LNCAP (cell line): ENCODE data around the gene AQP1.

ENCODE experiments used
- TF ChIP-seq, protein P1 (sequence below): fragments of 450-650 bp; IDR thresholded peaks from 2 replicates; pipeline ENCODE4 v1.5.1; 2017; ENCODE audit warnings: mild to moderate bottlenecking

AQP1 gene

DNA sequence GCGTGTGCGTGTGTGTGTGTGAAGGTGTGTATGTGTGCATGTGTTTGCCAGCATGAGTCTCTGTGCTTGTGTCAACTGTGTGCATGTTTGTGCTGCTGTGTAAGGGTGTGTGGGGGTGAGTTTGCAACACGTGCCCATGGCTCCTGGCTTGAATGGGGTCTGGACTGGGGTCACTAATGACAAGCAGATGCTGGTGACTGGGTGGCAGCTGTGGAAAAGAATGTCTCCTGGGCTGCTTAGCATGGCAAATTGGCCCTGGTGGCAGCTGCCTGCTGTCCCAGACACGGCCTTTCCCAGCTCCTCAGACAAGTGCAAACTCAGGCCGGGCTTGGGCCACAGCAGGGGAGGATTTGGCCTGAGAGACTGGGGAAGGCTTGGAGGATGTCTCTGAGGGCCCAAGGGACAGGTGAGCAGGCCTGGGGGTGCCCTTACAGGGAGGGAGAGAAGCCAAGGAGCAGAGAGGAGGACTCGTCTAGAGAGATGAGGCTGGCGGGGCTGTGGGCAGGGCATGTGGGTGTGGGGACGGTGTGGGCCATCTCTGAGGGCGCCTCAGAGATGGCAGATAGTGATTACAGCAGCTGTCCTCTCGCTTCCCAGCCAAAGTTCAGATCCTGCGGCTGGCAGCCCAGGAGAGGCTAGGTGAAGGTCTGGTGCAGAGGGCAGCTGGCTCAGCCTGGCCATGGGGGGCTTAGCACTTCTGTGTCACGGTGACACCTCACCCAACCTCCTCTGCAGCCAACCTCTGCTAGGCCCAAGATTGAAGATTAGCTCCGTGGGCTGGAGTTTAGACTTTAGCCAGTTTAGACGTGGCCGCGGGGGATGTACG is 1.5 kb downstream of the AQP1 start:
- TF ChIP-seq, protein P1, sequence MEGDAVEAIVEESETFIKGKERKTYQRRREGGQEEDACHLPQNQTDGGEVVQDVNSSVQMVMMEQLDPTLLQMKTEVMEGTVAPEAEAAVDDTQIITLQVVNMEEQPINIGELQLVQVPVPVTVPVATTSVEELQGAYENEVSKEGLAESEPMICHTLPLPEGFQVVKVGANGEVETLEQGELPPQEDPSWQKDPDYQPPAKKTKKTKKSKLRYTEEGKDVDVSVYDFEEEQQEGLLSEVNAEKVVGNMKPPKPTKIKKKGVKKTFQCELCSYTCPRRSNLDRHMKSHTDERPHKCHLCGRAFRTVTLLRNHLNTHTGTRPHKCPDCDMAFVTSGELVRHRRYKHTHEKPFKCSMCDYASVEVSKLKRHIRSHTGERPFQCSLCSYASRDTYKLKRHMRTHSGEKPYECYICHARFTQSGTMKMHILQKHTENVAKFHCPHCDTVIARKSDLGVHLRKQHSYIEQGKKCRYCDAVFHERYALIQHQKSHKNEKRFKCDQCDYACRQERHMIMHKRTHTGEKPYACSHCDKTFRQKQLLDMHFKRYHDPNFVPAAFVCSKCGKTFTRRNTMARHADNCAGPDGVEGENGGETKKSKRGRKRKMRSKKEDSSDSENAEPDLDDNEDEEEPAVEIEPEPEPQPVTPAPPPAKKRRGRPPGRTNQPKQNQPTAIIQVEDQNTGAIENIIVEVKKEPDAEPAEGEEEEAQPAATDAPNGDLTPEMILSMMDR, result no peak

DNA sequence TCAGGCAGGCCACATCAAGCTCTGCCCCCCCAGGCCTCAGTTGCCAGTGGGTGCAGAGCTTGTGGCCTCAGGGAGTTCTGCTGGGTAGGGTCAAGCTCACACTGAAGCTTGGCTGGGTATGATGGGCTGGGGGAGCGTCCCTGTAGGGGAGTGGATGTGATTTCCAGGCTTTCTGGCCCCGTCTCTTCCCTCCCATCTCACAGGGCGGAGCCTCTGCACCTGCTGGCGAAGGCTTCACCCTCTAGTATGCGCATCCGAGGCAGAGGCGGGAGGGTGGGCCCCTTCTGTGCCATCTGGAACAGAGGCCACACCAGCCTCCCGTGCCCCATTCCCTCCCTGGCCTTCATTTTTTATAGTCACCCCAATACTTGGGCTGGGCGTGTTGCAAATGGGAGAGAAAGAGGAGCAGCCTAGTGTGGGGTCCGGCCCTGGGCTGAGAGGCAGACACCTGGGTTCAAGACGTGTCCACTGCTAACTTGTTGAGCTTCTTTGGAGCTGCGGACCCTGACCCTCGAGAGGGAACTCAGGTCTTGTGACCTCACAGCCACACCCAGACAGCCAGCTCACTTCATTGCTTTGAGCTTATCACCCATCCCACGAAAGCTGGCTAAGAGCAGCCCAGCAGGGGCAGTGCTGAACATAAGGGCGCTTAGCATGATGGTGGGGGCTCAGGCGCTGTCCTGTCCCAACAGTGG is 2.3 kb downstream of the AQP1 start:
- TF ChIP-seq, protein P1, result no peak

DNA sequence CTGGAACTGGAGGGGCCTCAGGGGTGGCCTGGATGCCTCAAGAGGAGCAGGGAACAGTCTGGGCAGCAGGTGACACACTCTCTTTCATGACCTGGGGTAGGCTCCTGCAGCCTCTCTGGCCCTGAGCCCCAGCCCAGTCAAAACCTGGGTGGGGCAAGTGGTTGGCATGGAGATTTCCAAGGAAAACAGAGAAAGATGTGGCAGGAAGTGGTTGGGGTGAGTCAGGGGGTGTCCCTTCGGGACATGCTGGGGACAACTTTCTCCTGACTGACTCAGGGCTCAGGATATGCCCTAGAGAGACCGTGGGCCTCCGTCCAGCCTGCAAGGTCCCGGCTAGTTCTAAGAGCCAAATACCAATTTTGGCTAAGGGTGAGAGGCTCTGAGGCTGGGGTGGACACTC is 2.9 kb downstream of the AQP1 start:
- TF ChIP-seq, protein P1, result no peak

DNA sequence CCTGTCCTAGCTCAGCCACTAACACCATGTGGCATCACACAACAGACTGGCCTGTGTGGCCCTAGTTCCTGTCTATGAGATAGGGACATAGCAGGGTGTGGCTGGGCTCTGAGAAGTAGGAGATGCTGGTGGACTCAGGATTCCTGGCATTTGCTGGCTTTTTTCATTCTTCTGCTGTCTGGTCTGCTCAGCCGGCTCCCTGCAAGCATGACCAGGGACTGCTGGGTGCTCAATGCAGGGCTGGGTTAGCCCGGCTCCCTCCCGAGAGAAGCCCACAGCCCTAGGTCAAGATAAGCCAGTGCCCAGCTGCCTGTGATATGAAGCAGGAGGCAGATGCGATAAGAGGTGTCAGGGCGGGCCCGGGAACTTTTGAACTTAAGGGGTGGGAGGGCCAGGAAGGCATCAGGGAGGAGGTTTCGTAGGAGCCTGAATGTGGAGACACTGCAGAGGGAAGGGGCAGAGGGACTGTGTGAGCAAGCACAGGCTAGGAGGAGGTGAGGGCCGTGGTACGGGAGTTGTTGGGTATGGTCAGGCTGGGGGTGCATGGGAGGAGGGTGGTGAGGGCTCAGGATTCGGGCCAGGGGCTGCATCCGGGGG is 3.5 kb downstream of the AQP1 start:
- TF ChIP-seq, protein P1, result no peak

DNA sequence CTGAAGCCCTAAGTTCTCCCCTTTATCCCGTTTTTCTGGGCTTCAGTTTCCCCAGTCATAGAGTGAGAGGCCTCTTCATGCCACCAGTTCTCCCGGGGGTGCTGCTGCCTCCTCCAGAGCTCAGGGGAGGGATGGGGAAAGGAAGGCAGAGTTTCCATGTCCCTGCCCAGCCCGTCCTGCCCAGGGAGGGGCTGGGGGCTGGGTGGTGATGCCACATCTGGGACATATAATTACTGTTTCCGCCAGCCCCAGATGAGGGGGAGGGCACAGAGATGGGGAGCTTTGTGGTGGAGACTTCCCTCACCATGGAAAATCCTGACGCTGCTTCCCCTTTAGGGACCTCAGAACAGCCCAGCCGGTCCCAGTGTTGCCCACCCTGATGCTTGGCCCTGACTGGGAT is 4.1 kb downstream of the AQP1 start:
- TF ChIP-seq, protein P1, result no peak

DNA sequence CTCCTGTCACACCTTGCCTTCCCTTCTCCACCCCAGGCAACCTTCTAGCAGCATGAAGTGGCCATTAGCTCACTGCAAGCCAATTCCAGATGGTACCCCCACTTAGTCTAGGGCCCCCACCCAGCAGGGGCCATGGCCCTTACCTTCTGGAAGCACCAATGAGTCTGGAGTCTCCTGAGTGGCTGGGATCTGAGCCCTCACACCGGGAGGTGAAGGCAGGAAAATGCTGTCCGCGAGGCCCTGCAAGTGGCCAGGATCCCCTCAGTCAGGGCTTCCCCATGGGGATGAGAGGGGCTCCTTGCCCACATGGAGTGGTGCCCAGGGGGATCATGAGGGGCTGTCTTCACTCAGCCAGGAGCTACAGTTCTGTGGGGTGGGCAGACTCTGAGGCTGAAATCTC is 4.6 kb downstream of the AQP1 start:
- TF ChIP-seq, protein P1, result no peak

DNA sequence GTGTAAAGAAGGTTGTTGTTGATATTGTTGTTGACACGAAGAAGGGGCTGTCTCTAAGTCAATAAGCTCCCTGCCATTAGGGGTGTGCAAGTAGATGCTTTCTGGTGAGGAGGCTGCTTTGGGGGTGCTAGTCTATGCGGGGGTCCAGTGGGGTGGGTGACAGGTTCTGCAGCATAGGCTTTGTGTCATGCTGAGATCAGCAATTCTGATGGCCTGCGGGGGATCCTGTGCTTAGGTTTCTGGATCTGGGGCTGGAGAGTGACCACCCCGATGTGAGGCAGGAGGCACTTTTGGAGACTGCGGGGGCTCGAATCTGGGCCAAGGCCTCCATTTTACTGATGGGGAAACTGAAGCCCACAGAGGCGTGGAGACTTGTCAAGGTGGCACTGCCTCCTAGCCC is 5.1 kb downstream of the AQP1 start:
- TF ChIP-seq, protein P1, result no peak
